ENCODE results near the gene MOSPD3. TPM values are rescaled to one million over a fixed set of nuclear protein-coding genes. Genes with fewer than 3 reads are reported as not detected.

Gene MOSPD3
- total and polyA plus RNA-seq, 10 of the 15 experiments (the other 5 are each of a cell fraction or from before 2014, with no cell fraction given): 0.61 to 13.6 (median 4.1) TPM

GRCh38 chr7:100613412-100614175 lies 1.3 kb downstream of the MOSPD3 start:
- ChIA-PET SMC1A (ENCODE audit: uncharacterized antibody, unreplicated experiment) (interaction anchor here (1.9 to 2.4 kb wide), 3 partner anchors 13 to 92 kb away, joined by 6 to 10 read pairs (median 8); partner anchors contain the start of genes FBXO24, LRCH4 and POP7), RAD21 (ENCODE audit: unreplicated experiment) (interaction anchor here (0.9 to 2.2 kb wide), 4 partner anchors 28 to 82 kb away, joined by 3 to 7 read pairs (median 3); partner anchors contain the start of genes FBXO24 and LRCH4), CTCF (interaction anchor here (0.6 to 6.6 kb wide), 8 partner anchors 20 to 186 kb away, joined by 3 to 35 read pairs (median 10); partner anchors contain the start of genes FBXO24, LRCH4 and POP7), POLR2A (interaction anchor here (0.7 to 2.2 kb wide), 4 partner anchors 27 to 262 kb away, joined by 3 to 28 read pairs (median 4); partner anchors contain the start of genes GNB2 and SRRT)
- ATAC-seq (no peak), FAIRE-seq (no peak), DNase-seq (ENCODE audit: low read depth, low spot score) (no peak)
- H3K9ac ChIP-seq (ENCODE audit: control insufficient read depth, insufficient read depth, low read length): no peak overlapping the region; the same call in 1 of the 2 replicates
- H3K4me3 ChIP-seq: no peak overlapping the region; the same call in 1 of the 2 replicates
- in situ Hi-C loops (cut with MboI) (no loop called here), intact Hi-C loops (cut with micrococcal nuclease; ENCODE audit: unreplicated experiment) (loop anchor here (2.0 to 5.0 kb wide), 2 partner anchors 59 to 84 kb away; partner anchors contain the start of gene GNB2)
- H3K4me1 ChIP-seq (ENCODE audit: control insufficient read depth, insufficient read depth, low read length): peaks cover 5% of the 10 kb centered on the region
- 82% methylated on average over 13 of the region's 13 CpGs for WGBS (ENCODE audit: insufficient coverage, insufficient replicate concordance, low lambda C conversion rate, missing lambda C conversion rate)
- no peak overlapping the region for H2AFZ ChIP-seq (ENCODE audit: control insufficient read depth, low read depth, low read length)
- peak overlapping the region; percentile 100 for H3K4me2 ChIP-seq (ENCODE audit: control insufficient read depth, insufficient read depth)
- H3K79me2 ChIP-seq (ENCODE audit: control insufficient read depth, insufficient read depth, low read length): no peaks in the 10 kb centered on the region
- TF ChIP-seq SRF (IDR thresholded peaks at IDR 0.05; ENCODE audit: low read depth in 2 of 2, low read length in 2 of 2) (no peak), GABPA (IDR thresholded peaks at IDR 0.05; ENCODE audit: low read depth) (no peak), EED (IDR thresholded peaks at IDR 0.05; ENCODE audit: low read depth) (no peak), YBX1 (IDR thresholded peaks at IDR 0.05) (no peak), ELK1 (IDR thresholded peaks at IDR 0.05; ENCODE audit: low read depth, low read length) (no peak), RAD21 (IDR thresholded peaks at IDR 0.05; ENCODE audit: insufficient read depth, low read depth, low read length) (no peak)
- TSS peak; percentile 71 for BruUV-seq (replicated peaks)
- no peaks in the 10 kb centered on the region for H3K9me3 ChIP-seq (replicated peaks; ENCODE audit: control insufficient read depth, insufficient read depth, low read length)
- H4K20me1 ChIP-seq (ENCODE audit: control insufficient read depth, insufficient read depth): no peaks in the 10 kb centered on the region
- peaks cover 0 to 3% of the 10 kb centered on the region in 2 experiments; a peak in 2 of 4 replicates for H3K27me3 ChIP-seq (replicated peaks in 1 of 2; ENCODE audit: control insufficient read depth in 2 of 2, insufficient read depth in 2 of 2, low read length in 1 of 2)
- no peaks in the 10 kb centered on the region for H3K36me3 ChIP-seq (ENCODE audit: control insufficient read depth in 2 of 2, insufficient read depth in 2 of 2, low read length in 1 of 2)
- H3K27ac ChIP-seq (ENCODE audit: control insufficient read depth, insufficient read depth): no peak overlapping the region
